Measurements from ENCODE around the gene SCYL1. TPM values are rescaled to one million over a fixed set of nuclear protein-coding genes. Genes with fewer than 3 reads are reported as not detected.

Gene SCYL1
- total RNA-seq, 4 donors from 2014 or later: 109 to 128 (median 112) TPM

DNA sequence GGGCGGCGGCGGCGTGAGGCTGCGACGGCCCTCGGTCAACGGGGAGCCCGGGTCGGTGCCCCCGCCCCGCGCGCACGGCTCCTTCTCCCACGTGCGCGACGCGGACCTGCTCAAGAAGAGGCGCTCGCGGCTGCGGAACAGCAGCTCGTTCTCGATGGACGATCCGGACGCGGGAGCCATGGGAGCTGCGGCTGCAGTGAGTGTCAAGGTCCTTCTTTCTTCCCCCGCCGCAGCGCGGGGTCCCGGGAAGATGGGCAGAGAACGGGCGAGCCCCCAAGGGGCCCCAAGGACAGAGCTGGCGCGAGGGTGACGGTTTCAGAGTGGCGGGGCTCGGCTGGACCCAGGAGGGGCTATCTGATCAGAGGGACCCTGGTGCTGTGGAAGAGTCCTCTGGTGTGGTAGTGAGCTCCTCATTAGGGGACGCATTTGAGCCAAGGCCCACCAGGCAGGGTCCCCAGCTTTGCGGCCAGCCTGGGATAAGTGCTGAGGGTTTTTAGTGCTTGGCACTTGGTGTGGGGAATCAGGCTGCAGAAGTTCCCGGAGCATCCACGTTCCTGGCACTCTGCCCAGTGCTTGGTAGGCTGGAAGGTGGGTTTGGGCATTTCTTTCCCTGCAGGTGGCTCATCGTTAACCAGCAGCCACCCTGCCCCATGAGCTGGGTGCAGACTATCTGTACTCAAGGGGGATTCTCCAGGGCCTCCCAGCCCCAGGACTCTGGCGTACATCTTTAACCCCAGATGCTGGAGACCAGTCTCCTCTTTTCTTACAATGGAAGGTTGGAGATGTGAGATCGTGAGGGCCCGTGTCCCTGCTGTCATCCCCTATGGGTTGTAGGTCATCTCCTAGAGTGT is 60.7 kb downstream of the SCYL1 start:
- H3K27me3 ChIP-seq: no peaks in the 10 kb centered on the region
- peak overlapping the region in 2 of 4 donors; percentile 83 to 90 for H3K27ac ChIP-seq
- H3K9me3 ChIP-seq: no peaks in the 10 kb centered on the region
- no peak overlapping the region for H3K4me3 ChIP-seq
- TF ChIP-seq EP300 (IDR thresholded peaks at IDR 0.05) (no peak), POLR2A (IDR thresholded peaks at IDR 0.05) (no peak)
- TF ChIP-seq, protein P1, sequence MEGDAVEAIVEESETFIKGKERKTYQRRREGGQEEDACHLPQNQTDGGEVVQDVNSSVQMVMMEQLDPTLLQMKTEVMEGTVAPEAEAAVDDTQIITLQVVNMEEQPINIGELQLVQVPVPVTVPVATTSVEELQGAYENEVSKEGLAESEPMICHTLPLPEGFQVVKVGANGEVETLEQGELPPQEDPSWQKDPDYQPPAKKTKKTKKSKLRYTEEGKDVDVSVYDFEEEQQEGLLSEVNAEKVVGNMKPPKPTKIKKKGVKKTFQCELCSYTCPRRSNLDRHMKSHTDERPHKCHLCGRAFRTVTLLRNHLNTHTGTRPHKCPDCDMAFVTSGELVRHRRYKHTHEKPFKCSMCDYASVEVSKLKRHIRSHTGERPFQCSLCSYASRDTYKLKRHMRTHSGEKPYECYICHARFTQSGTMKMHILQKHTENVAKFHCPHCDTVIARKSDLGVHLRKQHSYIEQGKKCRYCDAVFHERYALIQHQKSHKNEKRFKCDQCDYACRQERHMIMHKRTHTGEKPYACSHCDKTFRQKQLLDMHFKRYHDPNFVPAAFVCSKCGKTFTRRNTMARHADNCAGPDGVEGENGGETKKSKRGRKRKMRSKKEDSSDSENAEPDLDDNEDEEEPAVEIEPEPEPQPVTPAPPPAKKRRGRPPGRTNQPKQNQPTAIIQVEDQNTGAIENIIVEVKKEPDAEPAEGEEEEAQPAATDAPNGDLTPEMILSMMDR (IDR thresholded peaks at IDR 0.05): no peak
- DNase-seq (ENCODE audit: low spot score in 2 of 2): no peak
- H3K4me1 ChIP-seq: peaks cover 0 to 64% (median 32%) of the 10 kb centered on the region in 4 donors
- 80 to 84% methylated on average over 38 to 48 of the region's 51 CpGs for WGBS, 2 donors
- H3K36me3 ChIP-seq: peaks cover 0 to 65% (median 5%) of the 10 kb centered on the region in 3 donors

DNA sequence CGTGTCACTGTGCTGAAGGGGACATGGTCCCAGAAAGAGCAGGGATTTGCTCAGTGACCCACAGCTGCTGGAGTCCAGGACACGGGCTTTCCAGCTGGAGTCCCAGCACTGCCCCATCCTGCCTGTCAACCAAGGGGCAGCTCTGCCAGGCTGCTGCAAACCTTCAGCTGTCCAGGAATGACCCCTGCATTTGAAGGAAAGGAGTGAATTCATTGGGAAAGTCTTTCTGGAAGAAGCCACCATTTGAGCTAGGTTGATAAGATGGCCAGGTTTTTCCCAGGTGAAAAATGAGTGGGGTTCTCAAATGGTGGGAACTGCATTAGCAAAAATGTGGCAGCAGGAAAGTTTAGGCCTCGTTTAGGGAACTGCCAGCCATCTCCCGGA is 61.4 kb downstream of the SCYL1 start:
- Histone ChIP-seq H3K27ac (peak overlapping the region in 2 of 4 donors; percentile 83 to 90), H3K9me3 (no peaks in the 10 kb centered on the region), H3K27me3 (no peaks in the 10 kb centered on the region), H3K4me1 (peaks cover 0 to 71% (median 32%) of the 10 kb centered on the region in 4 donors), H3K36me3 (peaks cover 0 to 65% (median under 1%) of the 10 kb centered on the region in 3 donors), H3K4me3 (no peak overlapping the region)
- TF ChIP-seq EP300 (IDR thresholded peaks at IDR 0.05): no peak
- TF ChIP-seq, protein P1 (IDR thresholded peaks at IDR 0.05): no peak
- no peak for TF ChIP-seq POLR2A (IDR thresholded peaks at IDR 0.05)
- DNase-seq (ENCODE audit: low spot score in 2 of 2): no peak
- WGBS, 2 donors: 73 to 85% methylated on average over 4 of the region's 4 CpGs

DNA sequence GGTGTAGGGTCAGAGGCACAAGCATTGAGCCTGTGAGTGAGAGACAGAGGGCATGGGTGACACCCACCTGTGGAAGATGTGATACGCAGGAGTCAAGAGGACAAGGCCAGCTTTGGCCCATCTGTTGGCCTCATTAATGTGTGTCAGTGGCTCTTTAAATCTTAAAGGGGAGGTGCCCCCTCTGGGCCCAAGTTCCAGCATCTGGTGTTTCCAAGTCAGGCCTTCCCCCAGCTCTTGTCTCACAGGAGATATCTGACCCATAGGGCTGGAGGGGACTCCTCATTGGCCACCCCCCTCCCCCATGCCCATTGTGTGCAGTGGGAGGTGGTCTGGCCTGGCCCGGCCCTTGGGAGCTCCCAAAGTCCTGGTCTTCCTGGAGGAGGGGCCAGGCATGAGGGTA is 61.8 kb downstream of the SCYL1 start:
- H3K36me3 ChIP-seq: peaks cover 0 to 65% (median 0%) of the 10 kb centered on the region in 3 donors
- no peaks in the 10 kb centered on the region for H3K27me3 ChIP-seq
- H3K4me1 ChIP-seq: peaks cover 0 to 75% (median 32%) of the 10 kb centered on the region in 4 donors
- no peak overlapping the region for H3K4me3 ChIP-seq
- WGBS, 2 donors: 45 to 54% methylated on average over 2 of the region's 2 CpGs
- peak overlapping the region in 3 of 4 donors; percentile 79 to 90 (median 83) for H3K27ac ChIP-seq
- TF ChIP-seq POLR2A (IDR thresholded peaks at IDR 0.05) (no peak), EP300 (IDR thresholded peaks at IDR 0.05) (no peak)
- TF ChIP-seq, protein P1 (IDR thresholded peaks at IDR 0.05): no peak
- DNase-seq (ENCODE audit: low spot score in 2 of 2): no peak
- no peaks in the 10 kb centered on the region for H3K9me3 ChIP-seq

Small RNA genes within 50 kb of the gene (small RNA-seq; reads per million reads assigned to genes)
- gene AP001362.1 (not detected), gene RF01684 (not detected)

Other genes with a start within 250 kb of the SCYL1 start
- 10 to 100 TPM; 10.4 to 39.6 (median 24.9) TPM for gene CDC42EP2, start 210.2 kb upstream of the SCYL1 start, total RNA-seq
- gene DPF2, start 191.2 kb upstream of the SCYL1 start, total RNA-seq: 10 to 100 TPM; 44.7 to 47.6 (median 46.2) TPM
- under 1 TPM in 2 of 4 donors, not detected in 2; 0.30 to 0.59 TPM for gene TIGD3, start 170.3 kb upstream of the SCYL1 start, total RNA-seq
- 10 to 100 TPM in 2 of 4 donors, 1 to 10 TPM in 2; 1.8 to 22.5 (median 8.5) TPM for gene SLC25A45, start 142.4 kb upstream of the SCYL1 start, total RNA-seq
- gene FRMD8, start 138.4 kb upstream of the SCYL1 start, total RNA-seq: 100 to 1,000 TPM in 3 of 4 donors, 10 to 100 TPM in 1; 96.5 to 226 (median 128) TPM
- gene NEAT1, start 102.3 kb upstream of the SCYL1 start, total RNA-seq: 100 to 1,000 TPM; 427 to 571 (median 461) TPM
- over 10,000 TPM; 20,649 to 23,532 (median 22,230) TPM for gene MALAT1, start 26.0 kb upstream of the SCYL1 start, total RNA-seq
- gene LTBP3, start 33.3 kb downstream of the SCYL1 start, total RNA-seq: 100 to 1,000 TPM; 236 to 476 (median 386) TPM
- 10 to 100 TPM; 49.6 to 70.8 (median 56.5) TPM for gene ZNRD2, start 45.4 kb downstream of the SCYL1 start, total RNA-seq
- gene FAM89B, start 47.5 kb downstream of the SCYL1 start, total RNA-seq: 10 to 100 TPM; 40.8 to 55.3 (median 44.6) TPM
- gene EHBP1L1, start 51.0 kb downstream of the SCYL1 start, total RNA-seq: 100 to 1,000 TPM in 3 of 4 donors, 10 to 100 TPM in 1; 87.3 to 186 (median 110) TPM
- gene KCNK7, start 70.7 kb downstream of the SCYL1 start, total RNA-seq: 1 to 10 TPM in 2 of 4 donors, under 1 TPM in 1, not detected in 1; 0.63 to 3.3 (median 1.2) TPM
- gene MAP3K11, start 89.1 kb downstream of the SCYL1 start, total RNA-seq: 100 to 1,000 TPM in 1 of 4 donors, 10 to 100 TPM in 3; 64.2 to 112 (median 83.9) TPM
- gene PCNX3, start 90.7 kb downstream of the SCYL1 start, total RNA-seq: 10 to 100 TPM; 21.0 to 53.4 (median 29.8) TPM
- 100 to 1,000 TPM in 1 of 4 donors, 10 to 100 TPM in 3; 50.2 to 103 (median 65.0) TPM for gene SIPA1, start 113.0 kb downstream of the SCYL1 start, total RNA-seq
- gene RELA, start 137.8 kb downstream of the SCYL1 start, total RNA-seq: 10 to 100 TPM; 44.6 to 70.8 (median 51.7) TPM
- 100 to 1,000 TPM in 1 of 4 donors, 10 to 100 TPM in 3; 68.1 to 118 (median 92.3) TPM for gene KAT5, start 187.2 kb downstream of the SCYL1 start, total RNA-seq
- 100 to 1,000 TPM; 142 to 197 (median 152) TPM for gene RNASEH2C, start 195.7 kb downstream of the SCYL1 start, total RNA-seq

Data from tibial nerve (tissue), 4 donors.